Peyer's patch (tissue), 4 donors: ENCODE results near the gene PMVK.

Source experiments
- POLR2A ChIP-seq, 2 donors: fragments of 450-650 bp; IDR thresholded peaks; one replicate each; pipeline ENCODE4 v1.5.1; 2017; ENCODE audit warnings: antibody characterized with exemption in 2 of 2, mild to moderate bottlenecking in 2 of 2, moderate library complexity in 2 of 2
- TF ChIP-seq, protein P1 (sequence below), 6 experiments: fragments of 450-650 bp in 4 of 6; fragments of 200-600 bp in 2 of 6; sonication (generic) in 1 of 6; IDR thresholded peaks; one replicate each; pipeline ENCODE4 v1.5.1; 2017 to 2019; ENCODE audit warnings: antibody characterized with exemption in 6 of 6, mild to moderate bottlenecking in 3 of 6, moderate library complexity in 1 of 6

DNA sequence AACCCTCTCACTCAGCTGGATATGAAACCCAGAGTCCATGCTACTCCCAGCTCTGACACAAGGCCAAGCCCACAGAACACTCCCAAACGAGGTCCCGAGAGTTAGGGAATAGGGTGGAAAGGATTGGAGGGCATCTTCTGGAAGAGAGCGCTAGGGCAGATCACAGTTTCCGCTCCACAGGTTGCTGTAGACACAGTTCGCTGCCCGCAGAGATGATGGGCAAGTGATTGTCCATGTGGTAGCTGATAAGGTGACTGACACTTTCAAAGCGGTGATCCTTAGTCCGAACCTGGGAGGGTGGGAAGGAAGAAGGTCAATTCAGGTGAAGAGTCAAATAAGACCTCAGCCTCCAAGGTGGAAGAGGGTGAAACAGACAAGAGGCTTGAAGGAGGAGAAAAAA, 27.1 kb upstream of the PMVK start:
- TF ChIP-seq, protein P1, sequence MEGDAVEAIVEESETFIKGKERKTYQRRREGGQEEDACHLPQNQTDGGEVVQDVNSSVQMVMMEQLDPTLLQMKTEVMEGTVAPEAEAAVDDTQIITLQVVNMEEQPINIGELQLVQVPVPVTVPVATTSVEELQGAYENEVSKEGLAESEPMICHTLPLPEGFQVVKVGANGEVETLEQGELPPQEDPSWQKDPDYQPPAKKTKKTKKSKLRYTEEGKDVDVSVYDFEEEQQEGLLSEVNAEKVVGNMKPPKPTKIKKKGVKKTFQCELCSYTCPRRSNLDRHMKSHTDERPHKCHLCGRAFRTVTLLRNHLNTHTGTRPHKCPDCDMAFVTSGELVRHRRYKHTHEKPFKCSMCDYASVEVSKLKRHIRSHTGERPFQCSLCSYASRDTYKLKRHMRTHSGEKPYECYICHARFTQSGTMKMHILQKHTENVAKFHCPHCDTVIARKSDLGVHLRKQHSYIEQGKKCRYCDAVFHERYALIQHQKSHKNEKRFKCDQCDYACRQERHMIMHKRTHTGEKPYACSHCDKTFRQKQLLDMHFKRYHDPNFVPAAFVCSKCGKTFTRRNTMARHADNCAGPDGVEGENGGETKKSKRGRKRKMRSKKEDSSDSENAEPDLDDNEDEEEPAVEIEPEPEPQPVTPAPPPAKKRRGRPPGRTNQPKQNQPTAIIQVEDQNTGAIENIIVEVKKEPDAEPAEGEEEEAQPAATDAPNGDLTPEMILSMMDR (IDR thresholded peaks at IDR 0.05), result no peak
- TF ChIP-seq POLR2A (IDR thresholded peaks at IDR 0.05), result no peak
